Tibial nerve (tissue), 4 donors: ENCODE data around the gene BTBD9. TPM values are rescaled to one million over a fixed set of nuclear protein-coding genes. Genes with fewer than 3 reads are reported as not detected.

Source experiments
- DNase-seq, 2 donors: peaks; one replicate each; pipeline ENCODE4 v3.0.0-alpha.2; 2019; ENCODE audit warnings: low spot score in 2 of 2
- H3K27ac ChIP-seq, 4 donors: fragments of 200-600 bp; sonication (generic) in 3 of 4; one replicate each; pipeline ENCODE4 v1.5.1; 2017 to 2019; ENCODE audit warnings: mild to moderate bottlenecking in 1 of 4
- H3K27me3 ChIP-seq, 2 donors: fragments of 200-600 bp; sonication (generic) in 1 of 2; one replicate each; pipeline versions ENCODE4 v1.5.1 to v1.6.0; 2017 to 2019
- H3K36me3 ChIP-seq, 3 donors: fragments of 200-600 bp; sonication (generic); one replicate each; pipeline ENCODE4 v1.5.1; 2018 to 2019
- H3K4me1 ChIP-seq, 4 donors: fragments of 200-600 bp; sonication (generic) in 3 of 4; one replicate each; pipeline ENCODE4 v1.5.1; 2017 to 2019
- H3K4me3 ChIP-seq, 4 donors: fragments of 200-600 bp; sonication (generic) in 3 of 4; one replicate each; pipeline ENCODE4 v1.5.1; 2017 to 2019; ENCODE audit warnings: mild to moderate bottlenecking in 1 of 4, moderate library complexity in 1 of 4
- H3K9me3 ChIP-seq, 4 donors: fragments of 200-600 bp; sonication (generic) in 3 of 4; one replicate each; pipeline ENCODE4 v1.5.1; 2017 to 2019
- EP300 ChIP-seq, 2 donors: sonication (generic); formaldehyde crosslinking; IDR thresholded peaks; one replicate each; pipeline ENCODE4 v1.6.1; 2017; ENCODE audit warnings: antibody characterized with exemption in 2 of 2, mild to moderate bottlenecking in 1 of 2
- POLR2A ChIP-seq, 2 donors: fragments of 450-650 bp; IDR thresholded peaks; one replicate each; pipeline ENCODE4 v1.6.1; 2017; ENCODE audit warnings: antibody characterized with exemption in 2 of 2, mild to moderate bottlenecking in 2 of 2, moderate library complexity in 2 of 2
- WGBS, 2 donors: methylation state at CpG; one replicate each; pipeline ENCODE4 v1.1.5; 2018; 5-methylcytosine and 5-hydroxymethylcytosine counted together
- total RNA-seq, 4 donors: library from RNA; depleted of rRNA; stranded (reverse); fragments of >200 nt; gene quantifications; one replicate each; pipeline ENCODE4 v1.1.0, GENCODE V29; 2016
- TF ChIP-seq, protein P1 (sequence below), 5 experiments: fragments of 200-600 bp in 3 of 5; fragments of 450-650 bp in 2 of 5; sonication (generic) in 3 of 5; IDR thresholded peaks; one replicate each; pipeline ENCODE4 v1.5.1; 2016 to 2019; ENCODE audit warnings: antibody characterized with exemption in 5 of 5, mild to moderate bottlenecking in 3 of 5, moderate library complexity in 2 of 5

The BTBD9 gene
- total RNA-seq, 4 donors from 2014 or later, result 7.5 to 23.9 (median 10.7) TPM

- Histone ChIP-seq H3K27ac (no peak overlapping the region), H3K27me3 (no peaks in the 10 kb centered on the region), H3K4me3 (no peak overlapping the region), H3K4me1 (no peaks in the 10 kb centered on the region), H3K9me3 (no peaks in the 10 kb centered on the region), H3K36me3 (peaks cover 0 to 4% (median 0%) of the 10 kb centered on the region in 3 donors)
- no peak for DNase-seq
- 90 to 96% methylated on average over 5 of the region's 5 CpGs for WGBS, 2 donors
- TF ChIP-seq EP300 (IDR thresholded peaks at IDR 0.05), result no peak
- TF ChIP-seq POLR2A (IDR thresholded peaks at IDR 0.05), result no peak
- TF ChIP-seq, protein P1, sequence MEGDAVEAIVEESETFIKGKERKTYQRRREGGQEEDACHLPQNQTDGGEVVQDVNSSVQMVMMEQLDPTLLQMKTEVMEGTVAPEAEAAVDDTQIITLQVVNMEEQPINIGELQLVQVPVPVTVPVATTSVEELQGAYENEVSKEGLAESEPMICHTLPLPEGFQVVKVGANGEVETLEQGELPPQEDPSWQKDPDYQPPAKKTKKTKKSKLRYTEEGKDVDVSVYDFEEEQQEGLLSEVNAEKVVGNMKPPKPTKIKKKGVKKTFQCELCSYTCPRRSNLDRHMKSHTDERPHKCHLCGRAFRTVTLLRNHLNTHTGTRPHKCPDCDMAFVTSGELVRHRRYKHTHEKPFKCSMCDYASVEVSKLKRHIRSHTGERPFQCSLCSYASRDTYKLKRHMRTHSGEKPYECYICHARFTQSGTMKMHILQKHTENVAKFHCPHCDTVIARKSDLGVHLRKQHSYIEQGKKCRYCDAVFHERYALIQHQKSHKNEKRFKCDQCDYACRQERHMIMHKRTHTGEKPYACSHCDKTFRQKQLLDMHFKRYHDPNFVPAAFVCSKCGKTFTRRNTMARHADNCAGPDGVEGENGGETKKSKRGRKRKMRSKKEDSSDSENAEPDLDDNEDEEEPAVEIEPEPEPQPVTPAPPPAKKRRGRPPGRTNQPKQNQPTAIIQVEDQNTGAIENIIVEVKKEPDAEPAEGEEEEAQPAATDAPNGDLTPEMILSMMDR (IDR thresholded peaks at IDR 0.05), result no peak
Measured at GRCh38 chr6:38481211-38481836, 158.4 kb downstream of the BTBD9 start.

DNA sequence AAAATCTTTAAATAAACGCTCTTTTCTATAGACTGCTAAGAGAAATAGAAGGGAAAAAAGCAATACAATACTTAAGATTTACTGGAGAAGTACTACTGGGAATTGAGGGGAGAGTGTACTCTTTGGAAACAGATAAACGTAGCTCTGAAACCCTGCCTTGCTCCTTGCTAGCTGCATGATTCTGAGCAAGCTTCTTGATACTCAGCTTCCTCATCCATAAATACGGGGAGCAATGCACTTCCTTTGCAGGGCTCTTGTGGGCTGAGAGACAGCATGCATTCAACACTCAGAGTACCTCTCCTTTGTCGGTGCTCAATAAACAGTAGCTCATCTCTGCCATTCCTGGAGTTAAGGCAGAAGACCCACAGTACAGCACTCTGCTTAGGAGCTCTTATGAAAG is 159.7 kb downstream of the BTBD9 start:
- 65 to 84% methylated on average over 4 of the region's 4 CpGs for WGBS, 2 donors

GRCh38 chr6:38479331-38479730 is 160.4 kb downstream of the BTBD9 start:
- 91 to 97% methylated on average over 1 of the region's 1 CpG for WGBS, 2 donors
- no peak overlapping the region for H3K4me3 ChIP-seq
- H3K4me1 ChIP-seq, result no peaks in the 10 kb centered on the region
- H3K9me3 ChIP-seq, result no peaks in the 10 kb centered on the region
- H3K27ac ChIP-seq, result no peak overlapping the region
- no peak for TF ChIP-seq POLR2A (IDR thresholded peaks at IDR 0.05)
- no peak for TF ChIP-seq EP300 (IDR thresholded peaks at IDR 0.05)
- TF ChIP-seq, protein P1 (IDR thresholded peaks at IDR 0.05), result no peak
- H3K27me3 ChIP-seq, result no peaks in the 10 kb centered on the region
- H3K36me3 ChIP-seq, result no peaks in the 10 kb centered on the region
- DNase-seq, result no peak

More for the DNA sequence above, 159.7 kb downstream of the BTBD9 start:
- no peak overlapping the region for H3K27ac ChIP-seq
- H3K4me3 ChIP-seq, result no peak overlapping the region
- H3K27me3 ChIP-seq, result no peaks in the 10 kb centered on the region
- TF ChIP-seq POLR2A (IDR thresholded peaks at IDR 0.05) (no peak), EP300 (IDR thresholded peaks at IDR 0.05) (no peak)
- TF ChIP-seq, protein P1 (IDR thresholded peaks at IDR 0.05), result no peak
- no peaks in the 10 kb centered on the region for H3K9me3 ChIP-seq
- no peak for DNase-seq
- H3K4me1 ChIP-seq, result no peaks in the 10 kb centered on the region
- H3K36me3 ChIP-seq, result no peaks in the 10 kb centered on the region

GRCh38 chr6:38477680-38478260 is 162.0 kb downstream of the BTBD9 start:
- TF ChIP-seq POLR2A (IDR thresholded peaks at IDR 0.05) (no peak), EP300 (IDR thresholded peaks at IDR 0.05) (no peak)
- TF ChIP-seq, protein P1 (IDR thresholded peaks at IDR 0.05), result no peak
- 68 to 71% methylated on average over 9 of the region's 9 CpGs for WGBS, 2 donors
- Histone ChIP-seq H3K27me3 (no peaks in the 10 kb centered on the region), H3K4me1 (no peaks in the 10 kb centered on the region), H3K4me3 (no peak overlapping the region), H3K27ac (no peak overlapping the region), H3K36me3 (no peaks in the 10 kb centered on the region), H3K9me3 (no peaks in the 10 kb centered on the region)
- DNase-seq, result no peak

DNA sequence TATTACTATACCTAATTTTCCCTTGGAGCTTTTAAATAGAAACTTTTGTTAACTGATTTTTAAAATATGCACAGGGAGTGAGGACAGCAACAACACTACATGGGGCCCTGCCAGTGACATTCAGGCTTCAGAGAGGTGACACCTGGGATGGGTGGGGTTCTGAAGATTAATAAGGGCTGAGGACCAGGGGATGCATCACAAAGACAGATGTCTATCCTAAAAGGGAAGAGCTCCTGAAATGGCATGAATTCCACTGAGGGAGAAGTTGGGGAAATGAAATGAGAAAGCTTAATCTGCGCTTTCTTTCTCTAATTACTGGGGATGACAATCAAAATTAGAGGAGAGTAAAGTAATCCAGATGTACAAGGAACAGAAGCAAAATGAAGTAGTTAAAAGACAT is 162.8 kb downstream of the BTBD9 start:
- Histone ChIP-seq H3K4me3 (no peak overlapping the region), H3K27me3 (no peaks in the 10 kb centered on the region), H3K36me3 (no peaks in the 10 kb centered on the region), H3K27ac (no peak overlapping the region), H3K9me3 (no peaks in the 10 kb centered on the region), H3K4me1 (no peaks in the 10 kb centered on the region)
- WGBS, 2 donors, result 100% methylated on average over 1 of the region's 1 CpG
- TF ChIP-seq POLR2A (IDR thresholded peaks at IDR 0.05) (no peak), EP300 (IDR thresholded peaks at IDR 0.05) (no peak)
- TF ChIP-seq, protein P1 (IDR thresholded peaks at IDR 0.05), result no peak
- DNase-seq, result no peak
